MV-4-11 (cell line): ENCODE data around the gene MARCO.

Experiments
- DNase-seq: peaks from one replicate; lab custom pipeline; 2025; lab: John Stamatoyannopoulos, UW

Gene MARCO

GRCh38 chr2:118925981-118926380 lies 16.0 kb upstream of the MARCO start:
- DNase-seq, result no peak

DNA sequence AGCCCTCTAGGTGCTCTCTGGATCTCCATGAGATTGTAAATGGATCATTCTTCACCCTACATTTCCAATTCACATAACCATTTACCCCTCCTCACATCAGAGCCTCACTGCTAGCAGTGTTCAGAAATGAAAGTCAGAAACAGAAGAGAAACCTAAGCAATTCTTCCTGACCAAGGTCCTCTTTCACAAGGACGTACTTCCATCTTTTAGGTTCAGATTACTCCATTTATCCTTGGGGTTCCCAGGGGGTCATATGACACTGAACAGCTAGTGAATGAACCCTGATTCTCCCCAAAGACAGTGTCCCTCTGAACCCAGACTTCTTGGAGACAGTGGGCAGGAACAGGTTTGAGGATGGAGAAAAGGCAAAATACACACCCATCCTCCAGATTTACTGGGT lies 12.9 kb upstream of the MARCO start:
- peak; percentile 58 for DNase-seq

- no peak for DNase-seq
These were observed 9.0 kb upstream of the MARCO start for GRCh38 chr2:118932949-118933348.

GRCh38 chr2:118936306-118936705 lies 5.7 kb upstream of the MARCO start:
- DNase-seq, result peak; percentile 27

DNA sequence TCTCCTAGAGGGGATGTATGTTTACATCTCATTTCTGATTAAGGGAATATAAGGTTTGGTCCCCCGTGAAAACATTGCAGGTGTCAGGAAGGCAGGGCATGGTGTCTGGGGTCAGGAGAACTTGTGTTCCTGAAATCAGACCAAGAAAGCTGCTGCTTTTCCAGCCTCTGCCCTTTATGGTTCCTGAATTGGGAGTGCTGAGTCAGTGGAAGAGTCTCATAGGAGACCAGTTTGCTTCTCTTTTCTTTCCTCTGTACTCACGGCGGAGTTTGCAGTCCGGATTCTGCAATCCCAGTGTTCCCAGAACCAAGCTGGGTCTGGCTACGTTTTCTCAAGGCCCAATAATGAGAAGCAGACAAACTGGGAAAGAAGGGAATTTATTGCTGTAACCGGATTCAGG lies 5.1 kb upstream of the MARCO start:
- no peak for DNase-seq

DNA sequence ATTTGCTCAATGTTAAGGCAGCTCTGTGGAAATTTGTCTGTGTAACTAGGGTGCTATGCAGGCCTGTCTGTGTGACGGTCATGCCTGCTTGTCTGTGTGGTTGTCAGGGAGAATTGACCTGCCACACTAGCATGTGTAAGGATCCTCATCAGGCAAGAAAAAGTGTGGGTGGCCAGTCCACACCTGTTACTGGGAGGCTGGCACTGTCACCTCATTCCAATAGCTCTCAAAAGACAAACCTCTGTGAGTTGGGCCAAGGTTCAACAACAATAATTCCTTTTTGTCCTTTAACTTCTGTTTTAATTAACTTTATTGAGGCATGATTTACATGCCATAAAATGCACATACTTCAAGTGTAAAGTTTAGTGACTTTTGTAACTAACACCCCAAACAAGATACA lies 4.2 kb upstream of the MARCO start:
- no peak for DNase-seq

DNA sequence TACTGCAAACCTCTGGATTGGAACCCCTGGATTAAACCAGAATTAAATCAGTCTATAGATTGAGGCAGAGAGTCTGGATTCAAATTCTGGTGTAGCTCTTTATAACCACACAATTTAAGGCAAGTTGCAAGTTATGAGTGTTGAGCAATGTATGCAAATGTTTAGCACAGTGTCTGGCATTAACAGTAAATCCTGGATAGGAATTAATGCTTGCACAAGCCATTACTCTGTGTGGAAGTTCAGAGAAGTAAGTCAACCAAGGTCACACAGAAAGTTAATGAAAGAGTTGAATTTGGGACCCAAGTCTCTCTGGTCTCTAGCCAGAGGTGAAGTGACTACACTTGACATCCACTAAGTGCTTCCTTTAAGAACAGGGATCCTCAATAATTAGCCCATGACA lies 2.0 kb upstream of the MARCO start:
- DNase-seq, result peak; percentile 83

DNA sequence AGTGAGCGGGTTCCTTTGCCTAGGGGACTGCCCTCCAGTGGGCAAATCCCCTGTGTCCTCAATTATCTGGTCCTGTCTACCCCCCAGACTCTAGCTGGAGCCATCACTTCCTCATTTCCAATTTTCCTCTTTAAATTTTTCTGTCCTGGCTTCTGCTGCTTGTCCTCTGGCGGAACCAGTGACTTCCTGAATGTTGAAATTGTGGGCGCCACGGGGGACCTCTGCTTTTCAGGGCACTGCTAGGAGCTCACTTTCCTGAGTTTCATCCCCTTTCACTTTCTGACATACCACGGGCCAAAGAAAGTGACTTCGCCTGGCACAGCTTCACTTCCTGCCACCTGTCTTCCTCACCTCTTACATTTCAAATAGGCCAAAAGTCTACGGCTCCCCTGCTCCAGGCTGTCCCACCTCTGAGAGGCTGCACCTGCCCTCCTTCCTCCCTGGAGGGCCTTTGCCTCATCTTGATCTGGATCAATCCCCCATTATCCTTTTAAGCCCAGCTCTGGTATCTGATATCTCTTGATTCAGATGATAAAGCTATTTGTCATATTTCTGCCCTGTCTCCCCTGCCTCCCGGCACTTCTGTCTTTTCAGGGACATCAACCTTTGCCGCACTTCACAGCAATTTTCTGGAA lies 1.4 kb upstream of the MARCO start:
- peak; percentile 96 for DNase-seq

GRCh38 chr2:118943286-118943685 lies 1.3 kb downstream of the MARCO start:
- no peak for DNase-seq

DNA sequence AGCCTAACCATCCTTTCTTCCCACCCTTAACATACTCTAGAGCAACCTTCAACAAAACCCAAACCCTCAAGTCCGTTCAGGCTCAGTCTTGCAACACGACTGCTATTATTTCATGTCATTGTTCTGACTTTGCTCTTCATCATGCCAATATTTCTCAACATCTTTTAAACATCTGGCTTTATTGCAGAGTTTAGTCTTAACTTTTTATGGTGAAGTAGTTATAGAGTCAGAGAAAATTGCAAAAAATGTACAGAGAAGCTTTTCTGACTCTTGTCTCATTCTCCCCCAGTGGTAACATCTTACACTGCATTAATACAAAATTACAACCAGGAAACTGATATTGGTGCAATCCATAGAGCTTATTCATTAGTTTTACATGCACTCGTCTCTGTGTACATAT lies 3.9 kb downstream of the MARCO start:
- DNase-seq, result peak; percentile 92

GRCh38 chr2:118948266-118948665 lies 6.3 kb downstream of the MARCO start:
- DNase-seq, result peak; percentile 19

GRCh38 chr2:118954297-118955060 lies 12.5 kb downstream of the MARCO start:
- DNase-seq, result peak; percentile 90

DNA sequence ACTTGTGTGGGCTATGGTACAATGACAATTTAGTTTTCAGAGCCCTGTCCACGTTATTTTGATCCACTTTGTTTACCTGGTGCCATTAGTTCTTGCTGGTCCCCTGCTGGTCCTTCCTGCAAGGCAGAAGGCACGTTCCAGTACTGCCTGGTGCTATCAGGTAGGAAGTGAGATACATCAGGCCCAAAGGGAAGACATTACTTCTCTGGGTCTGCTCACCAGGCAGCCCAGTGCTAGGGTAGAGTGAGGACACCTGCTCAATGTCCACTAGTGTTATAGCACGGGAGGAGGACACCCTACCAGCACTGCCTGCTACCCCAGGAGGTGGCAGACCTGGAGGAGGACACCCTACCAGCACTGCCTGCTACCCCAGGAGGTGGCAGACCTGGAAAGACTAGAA lies 23.7 kb downstream of the MARCO start:
- DNase-seq, result no peak

DNA sequence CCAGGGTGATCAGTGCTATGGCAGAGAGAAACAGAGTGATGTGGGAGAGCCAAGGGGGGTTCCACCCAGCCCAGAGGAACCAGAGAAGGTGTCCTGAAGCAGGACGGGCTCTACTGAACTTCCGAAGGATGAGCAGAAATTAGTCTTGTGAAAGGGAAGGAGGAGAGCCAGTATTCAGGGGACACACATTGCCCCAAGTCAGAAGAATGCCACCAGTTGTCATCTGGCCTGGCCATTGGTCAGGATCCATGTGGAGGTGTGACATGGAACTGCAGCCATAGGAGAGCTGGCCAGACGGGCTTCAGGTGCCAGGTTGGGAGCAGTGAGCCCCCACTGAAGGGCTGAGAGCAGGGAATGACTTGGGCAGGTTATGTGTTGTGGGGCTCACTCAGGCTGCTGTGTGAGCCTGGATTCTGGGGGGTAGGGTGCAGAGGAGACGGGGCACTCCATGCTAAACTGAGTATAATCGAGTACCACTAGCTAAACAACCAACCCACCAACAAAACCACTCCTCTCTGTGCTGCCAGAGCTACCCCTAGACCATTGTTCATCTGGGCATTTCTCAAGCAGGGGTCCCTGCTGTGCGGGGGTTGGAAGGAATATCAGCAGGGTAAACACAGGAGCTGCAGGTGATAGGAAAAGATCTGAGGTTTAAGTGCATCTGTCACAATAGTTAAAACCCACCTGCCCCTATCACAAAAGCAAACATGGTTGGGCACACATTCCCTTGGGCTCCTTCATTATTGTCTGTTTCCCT lies 25.3 kb downstream of the MARCO start:
- DNase-seq, result no peak

- DNase-seq, result peak; percentile 33
These were observed 26.0 kb downstream of the MARCO start for GRCh38 chr2:118968042-118968441.

- no peak for DNase-seq
These were observed 27.2 kb downstream of the MARCO start for GRCh38 chr2:118968961-118969733.

DNA sequence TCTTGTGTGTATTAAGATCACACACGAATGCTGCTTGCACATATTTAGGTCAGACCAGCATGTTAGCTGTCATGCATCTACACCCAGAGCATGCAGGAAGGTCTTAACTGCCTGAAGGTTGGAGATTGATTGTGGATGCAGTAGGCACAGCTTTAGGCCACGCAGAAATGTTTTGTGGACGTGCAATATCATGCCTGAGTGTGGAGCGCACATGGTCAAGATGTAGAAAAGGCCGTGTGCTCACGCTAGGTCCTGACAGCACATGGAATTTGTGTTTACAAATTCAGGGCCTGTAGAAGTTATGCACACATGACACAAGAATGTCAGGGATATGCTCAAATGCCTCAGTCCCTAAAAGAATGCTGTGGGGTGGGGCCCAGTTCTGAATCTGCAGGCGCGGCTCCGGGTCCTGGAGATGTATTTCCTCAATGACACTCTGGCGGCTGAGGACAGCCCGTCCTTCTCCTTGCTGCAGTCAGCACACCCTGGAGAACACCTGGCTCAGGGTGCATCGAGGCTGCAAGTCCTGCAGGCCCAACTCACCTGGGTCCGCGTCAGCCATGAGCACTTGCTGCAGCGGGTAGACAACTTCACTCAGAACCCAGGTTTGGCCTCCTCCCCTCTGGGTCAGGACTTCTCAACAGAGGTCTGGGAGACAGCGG lies 27.9 kb downstream of the MARCO start:
- DNase-seq, result no peak

DNA sequence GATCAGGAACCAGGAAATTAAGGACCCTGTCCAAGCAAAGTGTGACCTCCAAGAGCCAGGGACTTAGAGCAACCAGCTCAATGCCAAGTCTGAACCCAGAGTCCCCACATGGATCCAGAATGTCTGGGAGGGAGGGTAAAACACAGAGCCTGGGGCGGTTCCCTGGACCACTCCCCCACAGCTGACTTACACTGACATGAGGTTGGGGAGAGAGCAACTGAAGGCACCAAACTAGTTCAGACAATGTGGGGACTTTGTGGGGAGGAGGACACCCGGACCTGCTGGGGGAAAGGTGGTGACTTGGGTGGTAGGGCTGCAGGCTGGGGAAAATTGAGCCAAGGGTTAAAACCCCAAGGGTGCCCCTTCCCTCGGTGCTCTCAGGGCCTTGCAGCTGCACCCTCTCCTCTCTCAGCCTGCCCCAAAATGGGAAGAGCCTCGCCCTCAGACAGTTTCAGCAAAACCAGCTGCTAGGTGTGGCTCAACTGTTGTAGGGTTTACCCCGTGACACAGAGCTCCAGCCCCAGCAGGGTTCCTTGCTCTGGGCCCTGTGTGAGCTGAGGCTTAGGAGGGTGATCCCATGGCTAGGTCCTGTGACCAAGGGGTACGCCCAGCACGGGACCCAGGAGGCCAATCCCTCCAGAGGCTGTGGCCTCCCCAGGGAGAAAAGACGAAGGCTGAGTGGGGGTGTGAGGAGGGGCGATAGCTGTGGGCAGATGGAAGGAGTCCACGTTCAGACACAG lies 28.6 kb downstream of the MARCO start:
- DNase-seq, result peak; percentile 95

GRCh38 chr2:118971245-118972122 lies 29.5 kb downstream of the MARCO start:
- no peak for DNase-seq

- peak; percentile 44 for DNase-seq
These were observed 31.6 kb downstream of the MARCO start for GRCh38 chr2:118973542-118973951.
